Stomach (tissue), 4 donors: ENCODE data around the gene TCF12.

Source experiments
- CTCF ChIP-seq, 7 experiments: fragments of 450-650 bp in 4 of 7; fragments of 200-600 bp in 3 of 7; sonication (generic) in 3 of 7; IDR thresholded peaks; one replicate each; pipeline ENCODE4 v1.5.1; 2016 to 2019; ENCODE audit warnings: antibody characterized with exemption in 7 of 7, control low read depth in 2 of 7, mild to moderate bottlenecking in 1 of 7
- POLR2A ChIP-seq, 4 donors: fragments of 450-650 bp; IDR thresholded peaks; one replicate each; pipeline ENCODE4 v1.6.1; 2016; ENCODE audit warnings: antibody characterized with exemption in 4 of 4, control low read depth in 2 of 4, mild to moderate bottlenecking in 1 of 4, moderate library complexity in 1 of 4
- POLR2AphosphoS5 ChIP-seq, 3 donors: sonication (generic); formaldehyde crosslinking; IDR thresholded peaks; one replicate each; pipeline ENCODE4 v1.6.1; 2016; ENCODE audit warnings: antibody characterized with exemption in 3 of 3

GRCh38 chr15:57183041-57183440 is 264.6 kb downstream of the TCF12 start:
- TF ChIP-seq CTCF (IDR thresholded peaks at IDR 0.05) (no peak), POLR2A (IDR thresholded peaks at IDR 0.05) (no peak), POLR2AphosphoS5 (IDR thresholded peaks at IDR 0.05) (no peak)
